H1 (cell line): ENCODE measurements around the gene OGG1. TPM values are rescaled to one million over a fixed set of nuclear protein-coding genes. Genes with fewer than 3 reads are reported as not detected.

Source experiments
- BACH1 ChIP-seq: IDR thresholded peaks from 2 replicates; pipeline ENCODE4 v1.6.1; 2012; ENCODE audit warnings: low read length, improper control_type of control experiment
- CBX5 ChIP-seq: fragments of 300-800, 300-1000 bp; sonication (generic); IDR thresholded peaks from 2 replicates; pipeline ENCODE4 v1.7.1; 2016; ENCODE audit warnings: antibody characterized with exemption, low read length, low read depth
- CHD7 ChIP-seq: fragments of 300-600 bp; sonication (generic); IDR thresholded peaks from 2 replicates; pipeline ENCODE4 v1.7.1; 2012; ENCODE audit warnings: low read length, moderate library complexity, mild to moderate bottlenecking, inconsistent platforms; ENCODE audit not compliant: insufficient replicate concordance
- CTCF ChIP-seq, 3 experiments: IDR thresholded peaks; 1 replicate in 2 of 3; 2 replicates in 1 of 3; pipeline versions ENCODE4 v1.5.1 to v1.6.1; 2011; ENCODE audit warnings: low read length in 3 of 3, mild to moderate bottlenecking in 3 of 3, inconsistent platforms in 2 of 3, low read depth in 1 of 3, moderate library complexity in 1 of 3; ENCODE audit not compliant: insufficient read depth in 1 of 3; ENCODE audit errors: control extremely low read depth in 1 of 3
- POLR2A ChIP-seq, 2 experiments: IDR thresholded peaks; 1 replicate in 1 of 2; 2 replicates in 1 of 2; pipeline ENCODE4 v1.6.1; 2011; ENCODE audit warnings: low read depth in 2 of 2, low read length in 2 of 2, mild to moderate bottlenecking in 2 of 2; ENCODE audit errors: control extremely low read depth in 1 of 2
- SAP30 ChIP-seq: fragments of 300-600 bp; sonication (generic); IDR thresholded peaks from 2 replicates; pipeline ENCODE4 v1.7.1; 2012; ENCODE audit warnings: low read length, moderate library complexity, mild to moderate bottlenecking, inconsistent platforms; ENCODE audit not compliant: insufficient read depth, insufficient replicate concordance
- USF2 ChIP-seq: IDR thresholded peaks from 2 replicates; pipeline ENCODE4 v1.6.1; 2011; ENCODE audit warnings: low read length, improper control_type of control experiment
- ZNF274 ChIP-seq: IDR thresholded peaks from 2 replicates; pipeline ENCODE4 v1.7.0; 2012; ENCODE audit warnings: low read length, borderline replicate concordance; ENCODE audit errors: extremely low read depth
- polyA plus RNA-seq, 7 experiments: library from polyadenylated mRNA; depleted of rRNA in 3 of 7; stranded (reverse) in 5 of 7; unstranded in 2 of 7; fragments of >200 nt in 5 of 7; fragments of 200-250 nt in 2 of 7; gene quantifications; 1 replicate in 5 of 7; 2 replicates in 1 of 7; 4 replicates in 1 of 7; pipeline versions ENCODE4 v1.2.1 to v1.2.3, GENCODE V29; 2011 to 2013; ENCODE audit warnings: missing spikeins in 2 of 7, mixed read lengths in 2 of 7
- total RNA-seq: library from RNA; stranded (reverse); fragmentation: NEBNext Ultra II Directional; extraction: Animal tissue kit (Norgen Biotek cat#: 25700); gene quantifications from 2 replicates; pipeline ENCODE4 v1.2.1, GENCODE V29; 2021

Gene OGG1
- total and polyA plus RNA-seq, 2 of the 8 experiments (the other 6 are each of a cell fraction or from before 2014, with no cell fraction given): 29.6 to 46.8 TPM

- no peak for TF ChIP-seq CHD7
- TF ChIP-seq USF2: no peak
- TF ChIP-seq SAP30: no peak
- no peak for TF ChIP-seq POLR2A (IDR thresholded peaks at IDR 0.05; ENCODE audit: control extremely low read depth in 1 of 2, low read depth in 2 of 2, low read length in 2 of 2)
- no peak for TF ChIP-seq ZNF274
- TF ChIP-seq CBX5: no peak
- TF ChIP-seq CTCF (IDR thresholded peaks at IDR 0.05; ENCODE audit: control extremely low read depth in 1 of 3, insufficient read depth in 1 of 3, low read depth in 1 of 3, low read length in 3 of 3): no peak
- no peak for TF ChIP-seq BACH1
Measured at GRCh38 chr3:9791127-9791526, 41.4 kb downstream of the OGG1 start (continued).
